H1 (cell line): ENCODE data around the gene PSMB11. TPM values are rescaled to one million over a fixed set of nuclear protein-coding genes. Genes with fewer than 3 reads are reported as not detected.

ENCODE experiments used
- CTCF ChIA-PET: fragments of 300-600 bp; sonication (Branson Sonifier 250); formaldehyde crosslinking; loops from one replicate; lab custom pipeline; 2021; ENCODE audit not compliant: partially characterized antibody; lab: Charles Lee
- POLR2A ChIA-PET: fragments of 300-600 bp; sonication (Branson Sonifier 250); formaldehyde crosslinking; loops from one replicate; lab custom pipeline; 2021; ENCODE audit warnings: inconsistent platforms; ENCODE audit not compliant: partially characterized antibody; lab: Charles Lee
- DNase-seq, 2 experiments: peaks; one replicate each; pipeline versions ENCODE4 v3.0.0 to v3.0.0-alpha.2; 2010 to 2022; ENCODE audit warnings: low spot score in 2 of 2, low read depth in 1 of 2, mixed read lengths in 1 of 2
- FAIRE-seq: peaks from 2 replicates; lab custom pipeline; 2011; peaks lifted over from hg19 to GRCh38; lab: Jason Lieb, UNC
- H2AFZ ChIP-seq: 2 replicates; pipeline ENCODE4 v1.8.1; 2012; ENCODE audit warnings: low read length, inconsistent platforms
- H2AK5ac ChIP-seq: 2 replicates; pipeline ENCODE4 v1.6.1; 2013; ENCODE audit warnings: low read depth, low read length
- H2BK120ac ChIP-seq: replicated peaks from 2 replicates; pipeline ENCODE3; 2013; ENCODE audit warnings: low read depth, low read length, inconsistent platforms
- H2BK12ac ChIP-seq: 2 replicates; pipeline ENCODE4 v1.6.1; 2013; ENCODE audit warnings: low read depth, low read length
- H2BK15ac ChIP-seq: 2 replicates; pipeline ENCODE4 v1.6.1; 2013; ENCODE audit warnings: low read length
- H2BK20ac ChIP-seq: 2 replicates; pipeline ENCODE4 v1.6.1; 2013; ENCODE audit warnings: low read length
- H2BK5ac ChIP-seq: 2 replicates; pipeline ENCODE4 v1.6.1; 2013; ENCODE audit warnings: low read depth, low read length
- H3K14ac ChIP-seq: 2 replicates; pipeline ENCODE4 v1.6.1; 2013; ENCODE audit warnings: inconsistent platforms; ENCODE audit not compliant: insufficient read length
- H3K18ac ChIP-seq: 2 replicates; pipeline ENCODE4 v1.6.1; 2013; ENCODE audit warnings: low read length; ENCODE audit errors: extremely low read depth
- H3K23ac ChIP-seq: 2 replicates; pipeline ENCODE4 v1.6.1; 2013; ENCODE audit warnings: inconsistent platforms; ENCODE audit not compliant: insufficient read length
- H3K23me2 ChIP-seq: 2 replicates; pipeline ENCODE4 v1.6.1; 2013; ENCODE audit warnings: low read depth, low read length
- H3K27ac ChIP-seq: 2 replicates; pipeline ENCODE4 v1.6.1; 2011; ENCODE audit warnings: low read depth, low read length, inconsistent platforms
- H3K27me3 ChIP-seq, 4 experiments: replicated peaks in 1 of 4; 1 replicate in 1 of 4; 2 replicates in 3 of 4; pipeline versions ENCODE4 v1.6.1 to v1.8.1; 2011 to 2013; ENCODE audit warnings: low read length in 3 of 4, mild to moderate bottlenecking in 3 of 4, inconsistent platforms in 2 of 4, mixed read lengths in 2 of 4, moderate library complexity in 1 of 4; ENCODE audit not compliant: control insufficient read depth in 3 of 4, insufficient read depth in 3 of 4; ENCODE audit errors: extremely low read depth in 1 of 4
- H3K36me3 ChIP-seq, 4 experiments: 2 replicates each; pipeline versions ENCODE4 v1.6.1 to v1.8.1; 2011 to 2013; ENCODE audit warnings: mild to moderate bottlenecking in 4 of 4, low read length in 3 of 4, moderate library complexity in 2 of 4, control low read depth in 1 of 4, inconsistent platforms in 1 of 4; ENCODE audit not compliant: insufficient read depth in 4 of 4, control insufficient read depth in 2 of 4
- H3K4ac ChIP-seq: replicated peaks from 2 replicates; pipeline ENCODE3; 2013; ENCODE audit warnings: low read length, low read depth, mixed read lengths, inconsistent platforms; ENCODE audit not compliant: insufficient read length
- H3K4me1 ChIP-seq, 4 experiments: replicated peaks in 1 of 4; 1 replicate in 1 of 4; 2 replicates in 3 of 4; pipeline versions ENCODE4 v1.6.1 to v1.8.1; 2011 to 2013; ENCODE audit warnings: low read length in 3 of 4, inconsistent platforms in 2 of 4, mixed read lengths in 1 of 4; ENCODE audit not compliant: insufficient read depth in 4 of 4, control insufficient read depth in 3 of 4
- H3K4me2 ChIP-seq, 2 experiments: 2 replicates each; pipeline versions ENCODE4 v1.6.1 to v1.8.1; 2011 to 2013; ENCODE audit warnings: low read depth in 2 of 2, low read length in 2 of 2, control low read depth in 1 of 2, inconsistent platforms in 1 of 2, mild to moderate bottlenecking in 1 of 2; ENCODE audit not compliant: insufficient read depth in 1 of 2
- H3K4me3 ChIP-seq, 4 experiments: fragments of 200-600, 300-600 bp in 1 of 4; sonication (generic), shearing (Covaris generic), sonication (Bioruptor Twin) in 1 of 4; 2 replicates each; pipeline versions ENCODE4 v1.5.1 to v1.8.1; 2011 to 2016; ENCODE audit warnings: low read length in 4 of 4, low read depth in 3 of 4, control low read depth in 2 of 4, inconsistent platforms in 2 of 4, mild to moderate bottlenecking in 2 of 4, mixed read lengths in 1 of 4, moderate library complexity in 1 of 4; ENCODE audit not compliant: insufficient read depth in 2 of 4; ENCODE audit errors: extremely low read depth in 1 of 4
- H3K56ac ChIP-seq: replicated peaks from 2 replicates; pipeline ENCODE3; 2013; ENCODE audit warnings: low read depth, mild to moderate bottlenecking, mixed read lengths, low read length, inconsistent platforms; ENCODE audit not compliant: insufficient read length
- H3K79me1 ChIP-seq: 2 replicates; pipeline ENCODE4 v1.6.1; 2013; ENCODE audit warnings: low read depth, low read length, control low read depth
- H3K79me2 ChIP-seq, 2 experiments: 2 replicates each; pipeline versions ENCODE4 v1.6.1 to v1.8.1; 2012 to 2013; ENCODE audit warnings: low read length in 2 of 2, mild to moderate bottlenecking in 2 of 2, inconsistent platforms in 1 of 2; ENCODE audit not compliant: insufficient read depth in 2 of 2, control insufficient read depth in 1 of 2
- H3K9ac ChIP-seq, 4 experiments: replicated peaks in 1 of 4; 1 replicate in 1 of 4; 2 replicates in 3 of 4; pipeline versions ENCODE4 v1.6.1 to v1.8.1; 2011 to 2013; ENCODE audit warnings: low read depth in 3 of 4, low read length in 3 of 4, control low read depth in 2 of 4, mild to moderate bottlenecking in 2 of 4, moderate library complexity in 2 of 4, inconsistent platforms in 1 of 4; ENCODE audit errors: extremely low read depth in 1 of 4
- H3K9me3 ChIP-seq, 2 experiments: 2 replicates each; pipeline versions ENCODE4 v1.6.1 to v1.8.1; 2012 to 2013; ENCODE audit warnings: mild to moderate bottlenecking in 2 of 2, moderate library complexity in 2 of 2, control low read depth in 1 of 2, inconsistent platforms in 1 of 2, low read depth in 1 of 2, low read length in 1 of 2, mixed read lengths in 1 of 2; ENCODE audit not compliant: insufficient read depth in 2 of 2
- H4K20me1 ChIP-seq, 2 experiments: replicated peaks in 1 of 2; 2 replicates each; pipeline versions ENCODE3 to v1.8.1; 2011 to 2013; ENCODE audit warnings: inconsistent platforms in 2 of 2, low read length in 2 of 2, mild to moderate bottlenecking in 1 of 2; ENCODE audit not compliant: insufficient read depth in 2 of 2, control insufficient read depth in 1 of 2
- H4K5ac ChIP-seq: 2 replicates; pipeline ENCODE4 v1.6.1; 2013; ENCODE audit warnings: low read length, low read depth, mixed read lengths, inconsistent platforms; ENCODE audit not compliant: insufficient read length
- H4K8ac ChIP-seq: 2 replicates; pipeline ENCODE4 v1.8.0; 2013; ENCODE audit warnings: mild to moderate bottlenecking, moderate library complexity, low read length, inconsistent platforms; ENCODE audit not compliant: insufficient read depth; ENCODE audit errors: extremely low read depth
- H4K91ac ChIP-seq: replicated peaks from 2 replicates; pipeline ENCODE3; 2013; ENCODE audit warnings: low read length, mixed read lengths, inconsistent platforms; ENCODE audit not compliant: insufficient read length
- BCL11A ChIP-seq, 2 experiments: IDR thresholded peaks; one replicate each; pipeline ENCODE4 v1.6.1; 2011; ENCODE audit warnings: low read depth in 2 of 2, low read length in 2 of 2, mild to moderate bottlenecking in 2 of 2
- CHD1 ChIP-seq: IDR thresholded peaks from 2 replicates; pipeline ENCODE4 v1.6.1; 2012; ENCODE audit warnings: low read depth, low read length, improper control_type of control experiment
- CTBP2 ChIP-seq: IDR thresholded peaks from 2 replicates; pipeline ENCODE4 v1.7.0; 2011; ENCODE audit warnings: borderline replicate concordance, mild to moderate bottlenecking, moderate library complexity, mixed read lengths, low read length; ENCODE audit not compliant: insufficient read depth, insufficient read length
- EGR1 ChIP-seq: IDR thresholded peaks from 2 replicates; pipeline ENCODE4 v1.6.1; 2011; ENCODE audit warnings: low read depth, low read length, borderline replicate concordance
- EP300 ChIP-seq, 2 experiments: IDR thresholded peaks; 1 replicate in 1 of 2; 2 replicates in 1 of 2; pipeline ENCODE4 v1.6.1; 2011 to 2012; ENCODE audit warnings: low read depth in 2 of 2, low read length in 2 of 2, mild to moderate bottlenecking in 2 of 2, borderline replicate concordance in 1 of 2, inconsistent platforms in 1 of 2, moderate library complexity in 1 of 2
- GTF2F1 ChIP-seq: IDR thresholded peaks from 2 replicates; pipeline ENCODE4 v1.6.1; 2012; ENCODE audit warnings: low read depth, low read length, improper control_type of control experiment, borderline replicate concordance
- JUN ChIP-seq: IDR thresholded peaks from 2 replicates; pipeline ENCODE4 v1.6.1; 2011; ENCODE audit warnings: low read depth, mild to moderate bottlenecking, improper control_type of control experiment, low read length
- MAFK ChIP-seq: IDR thresholded peaks from 2 replicates; pipeline ENCODE4 v1.6.1; 2012; ENCODE audit warnings: low read depth, mild to moderate bottlenecking, improper control_type of control experiment, low read length
- NANOG ChIP-seq: IDR thresholded peaks from 2 replicates; pipeline ENCODE4 v1.6.1; 2011; ENCODE audit warnings: low read length, low read depth, mild to moderate bottlenecking, inconsistent platforms; ENCODE audit not compliant: insufficient read depth, poor library complexity, severe bottlenecking
- TAF7 ChIP-seq: optimal IDR thresholded peaks from 2 replicates; pipeline ENCODE3; 2011; ENCODE audit warnings: low read depth, mild to moderate bottlenecking, inconsistent platforms, low read length, moderate library complexity, borderline replicate concordance
- TBP ChIP-seq: IDR thresholded peaks from 2 replicates; pipeline ENCODE4 v1.6.1; 2011; ENCODE audit warnings: low read depth, low read length, improper control_type of control experiment
- TCF12 ChIP-seq: IDR thresholded peaks from 2 replicates; pipeline ENCODE4 v1.6.1; 2011; ENCODE audit warnings: low read depth, mild to moderate bottlenecking, low read length
- TEAD4 ChIP-seq: IDR thresholded peaks from 2 replicates; pipeline ENCODE4 v1.6.1; 2012; ENCODE audit warnings: low read depth, low read length, inconsistent platforms, mixed read lengths
- YY1 ChIP-seq: IDR thresholded peaks from 2 replicates; pipeline ENCODE4 v1.6.1; 2011; ENCODE audit warnings: low read depth, mild to moderate bottlenecking, low read length
- WGBS, 2 experiments: shearing (Covaris generic) in 1 of 2; methylation state at CpG; one replicate each; pipeline versions ENCODE4 v1.1.6 to v1.1.7; 2013 to 2015; ENCODE audit warnings: low lambda C conversion rate in 2 of 2, mixed read lengths in 2 of 2, inconsistent platforms in 1 of 2, low coverage in 1 of 2, missing lambda C conversion rate in 1 of 2; ENCODE audit not compliant: insufficient replicate concordance in 2 of 2, insufficient coverage in 1 of 2, insufficient read length in 1 of 2; ENCODE audit errors: extremely low coverage in 1 of 2, missing lambda C conversion rate in 1 of 2; 5-methylcytosine and 5-hydroxymethylcytosine counted together
- polyA plus RNA-seq, 7 experiments: library from polyadenylated mRNA; depleted of rRNA in 3 of 7; stranded (reverse) in 5 of 7; unstranded in 2 of 7; fragments of >200 nt in 5 of 7; fragments of 200-250 nt in 2 of 7; gene quantifications; 1 replicate in 5 of 7; 2 replicates in 1 of 7; 4 replicates in 1 of 7; pipeline versions ENCODE4 v1.2.1 to v1.2.3, GENCODE V29; 2011 to 2013; ENCODE audit warnings: missing spikeins in 2 of 7, mixed read lengths in 2 of 7
- total RNA-seq: library from RNA; stranded (reverse); fragmentation: NEBNext Ultra II Directional; extraction: Animal tissue kit (Norgen Biotek cat#: 25700); gene quantifications from 2 replicates; pipeline ENCODE4 v1.2.1, GENCODE V29; 2021

PSMB11 gene
- total and polyA plus RNA-seq, 2 of the 8 experiments (the other 6 are each of a cell fraction or from before 2014, with no cell fraction given), result not detected

GRCh38 chr14:23023795-23024152 lies 18.2 kb upstream of the PSMB11 start:
- H3K23me2 ChIP-seq, result no peaks in the 10 kb centered on the region
- no peak for DNase-seq
- no peak overlapping the region for H4K8ac ChIP-seq
- CTCF ChIA-PET, result interaction anchor here (0.6 to 11.9 kb wide), 13 partner anchors 10 to 543 kb away, joined by 3 to 103 read pairs (median 6); partner anchors contain the start of genes AJUBA and PSMB11
- H3K27me3 ChIP-seq, result no peaks in the 10 kb centered on the region
- no peak for FAIRE-seq
- H2BK20ac ChIP-seq, result no peak overlapping the region
- no peak overlapping the region for H4K91ac ChIP-seq
- H2BK5ac ChIP-seq, result no peak overlapping the region
- H3K4me1 ChIP-seq, result peaks cover 0 to 3% (median under 1%) of the 10 kb centered on the region in 4 experiments; a peak in 1 of 7 replicates
- H3K79me2 ChIP-seq, result peaks cover 0 to 6% of the 10 kb centered on the region in 2 experiments; a peak in 1 of 4 replicates
- no peak overlapping the region for H4K5ac ChIP-seq
- H3K9ac ChIP-seq, result no peak overlapping the region
- no peaks in the 10 kb centered on the region for H3K9me3 ChIP-seq
- H2BK120ac ChIP-seq, result no peak overlapping the region
- H3K18ac ChIP-seq, result no peak overlapping the region
- H3K4me3 ChIP-seq, result no peak overlapping the region
- peaks cover 5 to 26% (median 12%) of the 10 kb centered on the region in 4 experiments; a peak in 7 of 8 replicates for H3K36me3 ChIP-seq
- H4K20me1 ChIP-seq, result peaks cover 2 to 5% of the 10 kb centered on the region in 2 experiments
- no peak overlapping the region for H3K27ac ChIP-seq
- WGBS, 2 experiments, result 94% methylated on average over 2 of the region's 2 CpGs; no CpG with 5 or more reads in 1 of the 2 experiments
- H3K23ac ChIP-seq, result no peak overlapping the region
- no peak overlapping the region for H2BK12ac ChIP-seq
- no peak overlapping the region for H2BK15ac ChIP-seq
- H2AK5ac ChIP-seq, result no peak overlapping the region
- H3K79me1 ChIP-seq, result no peaks in the 10 kb centered on the region; the same call in 1 of the 2 replicates
- H2AFZ ChIP-seq, result no peak overlapping the region
- no peak overlapping the region for H3K56ac ChIP-seq
- no peak overlapping the region for H3K4me2 ChIP-seq
- POLR2A ChIA-PET, result interaction anchor here (0.6 to 11.2 kb wide), 13 partner anchors 8 to 219 kb away, joined by 3 to 99 read pairs (median 5); partner anchors contain the start of genes CDH24, PSMB11 and PSMB5
- H3K4ac ChIP-seq, result no peak overlapping the region
- H3K14ac ChIP-seq, result no peak overlapping the region
- no peak for TF ChIP-seq BCL11A (IDR thresholded peaks at IDR 0.05; ENCODE audit: low read depth in 2 of 2, low read length in 2 of 2)
- no peak for TF ChIP-seq YY1
- TF ChIP-seq CTBP2, result no peak
- no peak for TF ChIP-seq CHD1
- no peak for TF ChIP-seq TEAD4
- no peak for TF ChIP-seq GTF2F1
- TF ChIP-seq MAFK, result no peak
- no peak for TF ChIP-seq EP300 (IDR thresholded peaks at IDR 0.05; ENCODE audit: borderline replicate concordance in 1 of 2, low read depth in 2 of 2, low read length in 2 of 2)
- no peak for TF ChIP-seq TAF7
- no peak for TF ChIP-seq JUN
- no peak for TF ChIP-seq TBP
- TF ChIP-seq EGR1, result no peak
- no peak for TF ChIP-seq TCF12
- no peak for TF ChIP-seq NANOG
